ENCODE measurements around the gene CPA2. TPM values are rescaled to one million over a fixed set of nuclear protein-coding genes. Genes with fewer than 3 reads are reported as not detected.

The CPA2 gene
- total RNA-seq = not detected in 2 replicates

DNA sequence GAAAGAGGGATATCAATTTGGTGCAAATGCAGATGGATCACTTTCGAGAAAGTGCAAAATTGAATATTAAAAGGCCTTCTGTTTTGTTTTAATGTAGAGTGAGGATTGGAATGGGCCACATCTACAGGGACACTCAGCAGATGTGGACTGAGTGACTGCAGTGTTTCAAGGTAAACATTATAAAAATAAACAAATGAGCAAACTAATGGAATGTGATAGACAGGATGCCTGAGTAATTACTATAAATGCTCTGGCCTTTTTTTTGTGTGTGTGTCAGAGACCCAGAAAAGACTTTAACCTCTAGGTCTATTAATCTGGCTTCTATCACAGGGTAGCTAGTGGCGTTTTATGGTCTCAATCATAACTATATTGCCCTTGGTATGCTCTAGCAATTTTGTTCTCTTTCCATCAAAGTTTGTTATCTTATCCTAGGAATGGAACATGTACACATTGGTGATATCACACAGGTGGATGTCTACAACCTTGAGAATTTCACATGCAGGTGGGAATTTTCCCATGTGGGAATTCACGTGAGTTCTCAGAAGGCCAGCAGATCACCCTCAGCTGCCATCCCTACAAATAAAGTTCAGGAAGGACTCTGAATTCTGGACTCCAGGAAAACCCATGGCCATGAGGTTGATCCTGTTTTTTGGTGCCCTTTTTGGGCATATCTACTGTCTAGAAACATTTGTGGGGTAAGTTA lies at the start of gene CPA2:
Gene CPA2, plus strand, starts transcription at position 606 of the 703 bp plus-strand sequence. Its CDS starts 19 bp downstream, at position 625.

GRCh38 chr7:130292682-130293257 lies 26.1 kb downstream of the CPA2 start, which contains the start of gene CPA4:
TSS of gene CPA4 (plus strand) at chr7:130293161. CDS start at chr7:130293181, 20 bp downstream.

Other genes starting within 250 kb of the CPA2 start
- gene ZC3HC1, start 215.5 kb upstream of the CPA2 start, total RNA-seq = 19.5 and 29.9 TPM in 2 replicates
- 19.8 and 33.0 TPM in 2 replicates for gene KLHDC10, start 196.3 kb upstream of the CPA2 start, total RNA-seq
- gene TMEM209, start 61.5 kb upstream of the CPA2 start, total RNA-seq = 6.2 and 10.2 TPM in 2 replicates
- not detected in 2 replicates for gene SSMEM1, start 59.0 kb upstream of the CPA2 start, total RNA-seq
- gene CPA4, start 26.3 kb downstream of the CPA2 start, total RNA-seq = 0.32 and 1.7 TPM in 2 replicates
- not detected in 2 replicates for gene CPA5, start 78.0 kb downstream of the CPA2 start, total RNA-seq
- gene CPA1, start 113.6 kb downstream of the CPA2 start, total RNA-seq = not detected in 2 replicates
- 7.1 and 12.0 TPM in 2 replicates for gene CEP41, start 174.2 kb downstream of the CPA2 start, total RNA-seq
- 59.8 and 81.6 TPM in 2 replicates for gene MEST, start 225.2 kb downstream of the CPA2 start, total RNA-seq